ENCODE data around the gene FUT2.
"Not testable (repeated sequence)": the region's sequence is repeated elsewhere in the genome, so short reads cannot be mapped to it uniquely, and the experiment has no call there.

- TF ChIP-seq CTCF, POLR2A (IDR thresholded peaks at IDR 0.05): not testable (repeated sequence)
Observed at GRCh38 chr19:48657828-48658227, 37.9 kb upstream of the FUT2 start.
